GM19452 (cell line): ENCODE data around the gene NBEA.

Source experiments
- ATAC-seq: cut with Tn5 transposase; IDR thresholded peaks from one replicate; pipeline ENCODE4 v1.9.1; 2021; ENCODE audit not compliant: unreplicated experiment

NBEA gene

GRCh38 chr13:35561540-35561939, 619.5 kb downstream of the NBEA start:
- ATAC-seq = no peak

GRCh38 chr13:35565273-35565672, 623.2 kb downstream of the NBEA start:
- ATAC-seq = no peak

GRCh38 chr13:35566340-35566739, 624.3 kb downstream of the NBEA start:
- ATAC-seq = no peak

GRCh38 chr13:35567406-35567980, 625.4 kb downstream of the NBEA start:
- ATAC-seq = no peak

GRCh38 chr13:35573639-35574038, 631.6 kb downstream of the NBEA start:
- ATAC-seq = no peak

GRCh38 chr13:35592457-35592856, 650.4 kb downstream of the NBEA start:
- ATAC-seq = no peak

GRCh38 chr13:35593651-35594050, 651.6 kb downstream of the NBEA start:
- ATAC-seq = no peak

- no peak for ATAC-seq
These were observed 652.0 kb downstream of the NBEA start for GRCh38 chr13:35594096-35594495.

- no peak for ATAC-seq
These were observed 653.1 kb downstream of the NBEA start for GRCh38 chr13:35595181-35595580.

- no peak for ATAC-seq
These were observed 654.4 kb downstream of the NBEA start for GRCh38 chr13:35596321-35597030.

- no peak for ATAC-seq
These were observed 655.4 kb downstream of the NBEA start for GRCh38 chr13:35597451-35597850.

GRCh38 chr13:35598233-35598632, 656.2 kb downstream of the NBEA start:
- ATAC-seq = no peak

GRCh38 chr13:35598790-35599369, 656.8 kb downstream of the NBEA start:
- ATAC-seq = no peak

GRCh38 chr13:35599384-35599783, 657.3 kb downstream of the NBEA start:
- ATAC-seq = no peak

GRCh38 chr13:35600137-35600536, 658.1 kb downstream of the NBEA start:
- no peak for ATAC-seq

- ATAC-seq = no peak
These were observed 661.7 kb downstream of the NBEA start for GRCh38 chr13:35603593-35604285.

GRCh38 chr13:35614666-35615065, 672.6 kb downstream of the NBEA start:
- ATAC-seq = no peak

GRCh38 chr13:35617420-35617819, 675.4 kb downstream of the NBEA start:
- ATAC-seq = no peak

- no peak for ATAC-seq
These were observed 676.6 kb downstream of the NBEA start for GRCh38 chr13:35618565-35619083.

- no peak for ATAC-seq
These were observed 679.9 kb downstream of the NBEA start for GRCh38 chr13:35621989-35622388.

- ATAC-seq = no peak
These were observed 687.0 kb downstream of the NBEA start for GRCh38 chr13:35629026-35629425.
